Osteoblast (primary cell): ENCODE measurements around the gene ASCC2. TPM values are rescaled to one million over a fixed set of nuclear protein-coding genes. Genes with fewer than 3 reads are reported as not detected.

ENCODE experiments used
- DNase-seq: peaks from one replicate; pipeline ENCODE4 v3.0.0; 2011; ENCODE audit warnings: low spot score, mixed read lengths; ENCODE audit not compliant: insufficient read length; ENCODE audit errors: missing footprints
- H2AFZ ChIP-seq: 2 replicates; pipeline ENCODE4 v1.6.0; 2011; ENCODE audit warnings: mild to moderate bottlenecking, low read length
- H3K27ac ChIP-seq: 2 replicates; pipeline ENCODE4 v1.5.1; 2011; ENCODE audit warnings: mild to moderate bottlenecking, low read depth, low read length, moderate library complexity
- H3K27me3 ChIP-seq: 2 replicates; pipeline ENCODE4 v1.6.0; 2012; ENCODE audit warnings: mild to moderate bottlenecking, control low read depth, inconsistent platforms, low read length, moderate library complexity; ENCODE audit not compliant: insufficient read depth
- H3K36me3 ChIP-seq: 2 replicates; pipeline ENCODE4 v1.5.1; 2011; ENCODE audit warnings: mild to moderate bottlenecking, low read length, control low read depth, moderate library complexity; ENCODE audit not compliant: insufficient read depth
- H3K4me1 ChIP-seq: 2 replicates; pipeline ENCODE4 v1.5.1; 2011; ENCODE audit warnings: mild to moderate bottlenecking, low read length, control low read depth, moderate library complexity; ENCODE audit not compliant: insufficient read depth
- H3K4me2 ChIP-seq: 2 replicates; pipeline ENCODE4 v1.6.0; 2011; ENCODE audit warnings: mild to moderate bottlenecking, low read length; ENCODE audit not compliant: insufficient read depth
- H3K4me3 ChIP-seq: fragments of 200-600 bp; sonication (generic); 3 replicates; pipeline ENCODE4 v1.5.1; 2012; ENCODE audit warnings: mild to moderate bottlenecking, low read length, inconsistent platforms; ENCODE audit not compliant: insufficient read depth
- H3K79me2 ChIP-seq: 2 replicates; pipeline ENCODE4 v1.6.0; 2012; ENCODE audit warnings: mild to moderate bottlenecking, low read length, control low read depth, inconsistent platforms; ENCODE audit not compliant: insufficient read depth
- H3K9me3 ChIP-seq: 2 replicates; pipeline ENCODE4 v1.5.1; 2011; ENCODE audit warnings: low read depth, low read length, control low read depth
- H4K20me1 ChIP-seq: 2 replicates; pipeline ENCODE4 v1.6.0; 2012; ENCODE audit warnings: mild to moderate bottlenecking, low read length, control low read depth; ENCODE audit not compliant: insufficient read depth
- CTCF ChIP-seq: IDR thresholded peaks from 2 replicates; pipeline ENCODE4 v1.5.1; 2011; ENCODE audit warnings: mild to moderate bottlenecking, low read depth, low read length, moderate library complexity; ENCODE audit errors: extremely low read depth
- total RNA-seq: library from RNA; depleted of rRNA; stranded (reverse); fragments of >200 nt; gene quantifications from 2 replicates; pipeline ENCODE4 v1.2.3, GENCODE V29; 2012

The ASCC2 gene
- total RNA-seq, 1 donor: 21.0 TPM

GRCh38 chr22:29816539-29816938 is 21.5 kb downstream of the ASCC2 start:
- no peaks in the 10 kb centered on the region for H3K79me2 ChIP-seq
- H3K27ac ChIP-seq: no peak overlapping the region
- H3K9me3 ChIP-seq: no peaks in the 10 kb centered on the region
- H4K20me1 ChIP-seq: peaks cover 8% of the 10 kb centered on the region
- H3K27me3 ChIP-seq: no peaks in the 10 kb centered on the region
- H3K4me1 ChIP-seq: peaks cover 10% of the 10 kb centered on the region
- no peak for DNase-seq
- no peak overlapping the region for H3K4me2 ChIP-seq
- TF ChIP-seq CTCF: no peak
- H3K4me3 ChIP-seq: no peak overlapping the region
- peaks cover 67% of the 10 kb centered on the region for H3K36me3 ChIP-seq
- no peak overlapping the region for H2AFZ ChIP-seq

GRCh38 chr22:29816128-29816527 is 21.9 kb downstream of the ASCC2 start:
- no peak for DNase-seq
- Histone ChIP-seq H3K27ac (no peak overlapping the region), H4K20me1 (peaks cover 5% of the 10 kb centered on the region), H3K4me1 (peaks cover 6% of the 10 kb centered on the region), H3K79me2 (no peaks in the 10 kb centered on the region), H3K9me3 (no peaks in the 10 kb centered on the region), H3K4me3 (no peak overlapping the region), H3K27me3 (no peaks in the 10 kb centered on the region), H2AFZ (no peak overlapping the region), H3K4me2 (no peak overlapping the region), H3K36me3 (peaks cover 71% of the 10 kb centered on the region)
- no peak for TF ChIP-seq CTCF

GRCh38 chr22:29815580-29815979 is 22.5 kb downstream of the ASCC2 start:
- no peak overlapping the region for H3K4me2 ChIP-seq
- no peak overlapping the region for H2AFZ ChIP-seq
- no peaks in the 10 kb centered on the region for H3K9me3 ChIP-seq
- no peak overlapping the region for H3K27ac ChIP-seq
- no peak for DNase-seq
- H3K79me2 ChIP-seq: no peaks in the 10 kb centered on the region
- H3K36me3 ChIP-seq: peaks cover 75% of the 10 kb centered on the region
- no peak for TF ChIP-seq CTCF
- no peaks in the 10 kb centered on the region for H3K27me3 ChIP-seq
- no peak overlapping the region for H3K4me3 ChIP-seq
- peaks cover 4% of the 10 kb centered on the region for H3K4me1 ChIP-seq
- H4K20me1 ChIP-seq: peaks cover 2% of the 10 kb centered on the region

- no peak overlapping the region for H2AFZ ChIP-seq
- H4K20me1 ChIP-seq: peaks cover 2% of the 10 kb centered on the region
- H3K4me2 ChIP-seq: no peak overlapping the region
- no peaks in the 10 kb centered on the region for H3K27me3 ChIP-seq
- no peak for TF ChIP-seq CTCF
- H3K4me1 ChIP-seq: peaks cover 10% of the 10 kb centered on the region
- H3K27ac ChIP-seq: no peak overlapping the region
- DNase-seq: no peak
- H3K4me3 ChIP-seq: no peak overlapping the region
- H3K9me3 ChIP-seq: no peaks in the 10 kb centered on the region
- peaks cover 73% of the 10 kb centered on the region for H3K36me3 ChIP-seq
- H3K79me2 ChIP-seq: no peaks in the 10 kb centered on the region
These were observed 24.1 kb downstream of the ASCC2 start for GRCh38 chr22:29814003-29814402.
